Ramos (cell line): ENCODE results near the gene RPGR.

Source experiments
- in situ Hi-C: fragments of 300-500 bp; cut with MboI; formaldehyde crosslinking; loops from one replicate; pipeline ENCODE4 v1.14.3; 2022; ENCODE audit warnings: low sequenced_read_pairs; ENCODE audit not compliant: unreplicated experiment

The RPGR gene

DNA sequence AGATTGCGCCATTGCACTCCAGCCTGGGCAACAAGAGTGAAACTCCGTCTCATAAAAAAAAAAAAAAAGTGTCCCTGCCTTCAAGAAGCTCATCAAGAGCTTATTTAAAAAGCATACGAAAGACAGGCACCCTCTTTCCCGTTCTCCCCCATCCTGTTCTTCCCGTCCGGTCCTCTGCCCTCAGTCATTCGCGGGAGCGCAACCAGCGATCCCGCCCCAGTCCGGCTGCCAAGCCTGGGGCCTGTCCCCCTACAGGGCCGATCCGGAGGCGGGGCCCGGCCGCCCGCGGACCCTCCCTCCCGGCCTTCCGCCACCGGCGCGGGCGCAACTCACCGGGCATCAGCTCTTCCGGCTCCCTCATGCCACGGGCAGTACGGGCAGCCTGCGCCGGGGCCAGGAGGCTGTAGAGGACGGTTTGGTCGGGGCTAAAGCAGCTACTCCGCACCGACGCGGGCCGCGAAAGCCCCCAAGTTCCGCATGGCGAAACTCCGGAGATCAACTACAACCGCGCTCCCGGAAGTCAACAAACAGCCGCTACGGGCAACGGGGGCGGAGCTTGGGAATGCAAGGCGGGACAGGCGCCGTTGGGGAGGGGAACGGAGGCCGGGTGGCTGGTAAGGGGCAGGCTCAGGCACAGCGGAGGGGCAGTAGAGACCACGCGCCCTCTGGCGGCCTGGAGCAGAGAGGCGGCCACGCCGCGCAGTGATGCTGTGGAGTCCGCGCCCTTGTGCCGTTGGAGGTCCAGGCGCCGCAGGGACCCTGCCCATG lies at the start of gene RPGR:
Gene RPGR, minus strand, starts transcription at position 503 of the 768 bp plus-strand sequence. Its CDS starts 142 bp downstream, at position 361.
- in situ Hi-C loops: no loop called here

DNA sequence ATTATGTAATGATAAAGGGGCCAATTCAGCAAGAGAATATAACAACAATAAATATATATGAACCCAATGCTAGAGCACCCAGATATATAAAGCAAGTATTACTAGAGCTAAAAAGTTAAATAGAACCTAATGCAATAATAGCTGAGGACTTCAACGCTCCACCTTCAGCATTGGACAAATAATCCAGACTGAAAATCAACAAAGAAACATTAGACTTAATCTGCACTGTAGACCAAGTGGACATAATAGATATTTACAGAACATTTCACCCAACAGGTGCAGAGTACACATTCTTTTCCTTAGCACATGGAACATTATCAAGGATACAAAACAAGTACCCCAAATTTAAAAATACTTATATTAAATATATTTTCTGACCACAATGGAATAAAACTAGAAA lies 49.4 kb upstream of the RPGR start:
- in situ Hi-C loops: no loop called here

DNA sequence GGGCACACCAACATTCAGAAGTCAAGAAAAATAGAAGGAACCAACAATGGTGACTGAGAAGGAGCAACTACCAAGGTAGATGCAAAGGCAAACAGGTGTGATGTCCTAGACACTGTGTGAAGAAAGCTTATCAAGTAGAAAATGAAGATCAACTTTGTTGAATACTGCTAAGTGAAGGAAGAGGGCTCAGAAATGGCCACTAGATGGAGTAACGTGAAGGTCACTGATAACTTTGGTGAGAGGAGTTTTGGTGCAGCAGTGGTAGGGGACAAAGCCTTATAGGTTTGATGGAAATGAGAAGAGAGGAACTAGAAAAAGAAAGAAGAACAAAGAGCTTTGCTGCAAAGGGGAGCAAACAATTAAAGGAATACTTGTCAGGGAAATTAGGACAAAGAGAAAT lies 48.6 kb upstream of the RPGR start:
- in situ Hi-C loops: no loop called here

DNA sequence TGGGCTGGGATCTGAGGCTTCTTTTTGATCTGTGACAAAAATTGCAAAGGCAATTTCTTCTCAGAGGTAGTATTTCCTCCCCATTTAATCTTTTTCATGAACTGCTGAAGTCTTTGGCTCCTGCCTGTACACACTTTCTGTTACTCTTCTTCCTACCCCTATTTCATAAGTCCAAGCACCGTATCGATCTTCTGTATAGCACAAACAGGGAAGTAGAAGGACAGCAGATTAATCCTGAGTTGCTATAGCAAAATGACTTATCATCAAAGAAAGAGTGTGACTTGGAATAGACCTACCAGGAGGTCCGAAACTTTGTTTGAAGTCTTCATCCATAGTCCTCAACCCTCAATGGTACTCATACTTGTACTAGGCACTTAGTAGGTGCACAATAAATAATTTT lies 47.1 kb upstream of the RPGR start:
- in situ Hi-C loops: no loop called here

DNA sequence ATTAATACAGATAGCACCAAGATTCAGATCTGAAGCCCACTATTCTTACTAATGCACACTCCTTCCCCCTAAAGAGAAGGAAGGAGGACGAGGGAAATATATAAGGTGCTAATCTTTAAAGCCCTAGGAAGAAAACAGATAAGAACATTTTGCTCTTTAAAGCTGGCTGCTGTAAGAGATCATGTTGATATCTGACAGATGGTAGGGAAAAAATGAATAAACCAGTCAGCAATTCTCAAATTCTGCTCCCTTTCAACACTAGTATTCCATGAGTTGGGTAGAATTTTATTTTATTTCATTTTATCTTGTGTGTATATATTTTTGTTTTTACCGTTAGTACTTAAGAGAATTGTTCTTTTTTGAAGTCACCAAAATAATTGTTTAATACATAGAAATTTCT lies 44.3 kb upstream of the RPGR start:
- in situ Hi-C loops: no loop called here

DNA sequence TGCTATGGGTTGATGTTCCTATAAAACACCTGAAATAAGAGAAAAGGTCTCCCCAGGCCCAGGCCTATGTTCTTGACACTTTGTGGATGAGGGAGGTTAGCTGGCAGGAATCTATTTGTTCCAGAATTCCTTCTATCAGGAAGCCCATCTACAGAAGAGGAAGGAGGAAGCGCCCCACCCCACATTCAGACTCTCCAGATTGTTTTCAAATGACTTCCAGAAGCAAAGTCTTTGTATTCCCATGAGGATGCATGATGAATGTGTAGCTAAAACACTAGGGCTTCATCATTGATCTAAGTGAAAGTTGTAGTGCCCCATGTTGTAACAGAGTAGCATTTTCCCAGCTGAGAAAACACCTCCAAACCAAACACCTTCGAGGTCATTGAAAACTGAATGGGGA lies 41.5 kb upstream of the RPGR start:
- in situ Hi-C loops: no loop called here

DNA sequence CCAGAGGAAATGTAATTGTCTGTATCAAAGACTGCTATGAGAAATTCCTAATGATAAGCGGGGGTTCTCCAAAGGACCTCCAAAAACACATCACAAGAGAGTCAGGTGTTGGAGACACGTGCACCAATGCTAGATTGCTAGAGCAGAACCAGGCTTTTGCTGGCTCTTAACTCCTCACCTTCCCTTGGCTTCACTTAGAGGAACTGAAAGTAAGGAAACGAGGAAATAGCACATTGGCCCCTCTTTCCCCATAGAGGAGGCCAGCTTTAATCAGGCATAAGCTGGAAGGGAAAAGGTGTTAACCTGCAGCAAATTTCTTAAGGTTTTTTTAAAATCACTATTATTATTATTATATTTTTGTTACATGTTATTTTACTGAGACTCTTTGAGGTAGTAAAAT lies 38.6 kb upstream of the RPGR start:
- in situ Hi-C loops: no loop called here

DNA sequence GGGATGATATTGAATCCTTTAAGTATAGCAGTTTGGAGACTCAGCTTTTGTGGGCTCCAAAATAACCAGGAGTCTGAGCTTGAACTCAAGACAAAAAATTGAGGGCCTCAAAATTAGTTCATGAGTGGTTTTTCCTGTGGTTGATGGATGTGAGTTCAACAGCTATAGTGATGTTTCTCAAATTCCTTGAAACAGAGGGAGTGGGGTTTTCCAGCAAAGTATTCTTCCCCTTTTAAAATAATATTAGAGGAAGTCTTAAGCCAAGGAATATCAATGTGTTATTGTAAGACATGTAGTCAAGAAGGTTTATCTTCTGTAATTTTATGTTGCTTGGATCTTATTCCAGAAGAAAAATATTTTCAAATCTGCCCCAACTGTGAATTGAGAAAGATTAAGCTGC lies 35.7 kb upstream of the RPGR start:
- in situ Hi-C loops: no loop called here

DNA sequence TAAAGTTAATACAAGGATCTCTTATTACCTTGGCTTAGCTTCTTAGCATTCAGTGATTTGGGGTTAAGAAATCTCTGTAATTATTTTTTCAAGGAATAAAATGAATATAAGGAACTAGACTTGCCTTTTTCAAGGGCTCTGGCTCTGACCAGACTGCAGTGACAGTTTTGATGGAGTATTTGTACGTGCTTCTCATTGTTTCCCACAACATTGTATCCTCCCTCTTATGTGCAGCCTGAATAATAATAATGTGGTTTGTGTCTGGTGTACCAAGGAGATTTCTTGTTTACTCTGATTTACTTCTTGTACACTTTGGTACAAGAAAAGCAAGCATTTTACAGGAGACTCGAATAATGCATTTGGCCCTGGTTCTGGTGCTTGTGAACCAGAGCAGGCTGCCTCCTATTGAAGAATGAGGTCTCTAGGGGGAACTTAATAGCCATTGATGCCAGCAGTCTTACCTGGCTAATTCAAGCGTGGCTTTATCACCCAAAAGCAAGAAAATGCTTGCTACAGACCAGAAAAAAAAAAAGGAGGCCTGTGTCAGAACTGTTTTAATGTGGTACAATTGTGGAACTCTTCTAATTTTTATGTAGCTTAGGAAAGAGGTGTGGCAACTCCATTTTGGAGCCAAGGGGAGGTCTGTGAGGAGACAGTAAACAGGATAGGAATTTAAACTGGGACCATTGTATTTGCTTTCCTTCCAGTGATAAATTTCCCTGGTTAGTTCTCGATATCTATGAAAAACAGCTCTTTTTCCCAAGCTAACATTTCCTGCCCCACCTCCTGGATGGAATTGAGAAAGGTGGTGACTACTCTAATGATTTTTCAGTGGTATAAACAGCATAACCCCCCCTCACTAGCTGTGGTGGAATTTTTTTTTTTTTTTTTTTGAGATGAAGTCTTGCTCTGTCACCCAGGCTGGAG lies 30.7 kb upstream of the RPGR start:
- in situ Hi-C loops: no loop called here

DNA sequence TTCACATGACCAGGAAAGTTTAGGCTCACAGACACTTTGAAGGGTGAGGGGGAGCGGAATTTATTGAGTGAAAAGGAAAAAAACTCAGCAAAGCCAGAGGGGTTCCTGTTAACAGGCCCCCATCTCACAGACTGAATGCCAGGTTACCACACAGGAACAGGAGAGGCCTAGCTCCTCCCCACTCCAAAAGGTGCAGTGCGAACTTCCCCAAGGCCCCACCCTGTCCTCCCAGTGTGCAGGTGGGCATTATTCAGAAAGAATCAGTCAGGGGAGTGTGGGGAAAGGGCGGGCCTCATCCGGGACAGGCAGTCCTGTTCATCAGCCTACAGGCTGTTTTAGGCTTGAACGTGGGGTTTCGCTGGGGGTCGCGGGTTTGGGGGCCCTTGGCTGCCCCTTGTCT lies 29.1 kb upstream of the RPGR start:
- in situ Hi-C loops: no loop called here

- in situ Hi-C loops: no loop called here
Observed at GRCh38 chrX:38352362-38352761, 25.1 kb upstream of the RPGR start, which contains the start of gene OTC. TSS of gene OTC (plus strand) at chrX:38352604. CDS start at chrX:38352697, 93 bp downstream.

- in situ Hi-C loops: no loop called here
Observed at GRCh38 chrX:38351346-38351745, 24.0 kb upstream of the RPGR start.

- in situ Hi-C loops: no loop called here
Observed at GRCh38 chrX:38347136-38347535, 19.8 kb upstream of the RPGR start.

- in situ Hi-C loops: no loop called here
Observed at GRCh38 chrX:38346150-38346549, 18.8 kb upstream of the RPGR start.

DNA sequence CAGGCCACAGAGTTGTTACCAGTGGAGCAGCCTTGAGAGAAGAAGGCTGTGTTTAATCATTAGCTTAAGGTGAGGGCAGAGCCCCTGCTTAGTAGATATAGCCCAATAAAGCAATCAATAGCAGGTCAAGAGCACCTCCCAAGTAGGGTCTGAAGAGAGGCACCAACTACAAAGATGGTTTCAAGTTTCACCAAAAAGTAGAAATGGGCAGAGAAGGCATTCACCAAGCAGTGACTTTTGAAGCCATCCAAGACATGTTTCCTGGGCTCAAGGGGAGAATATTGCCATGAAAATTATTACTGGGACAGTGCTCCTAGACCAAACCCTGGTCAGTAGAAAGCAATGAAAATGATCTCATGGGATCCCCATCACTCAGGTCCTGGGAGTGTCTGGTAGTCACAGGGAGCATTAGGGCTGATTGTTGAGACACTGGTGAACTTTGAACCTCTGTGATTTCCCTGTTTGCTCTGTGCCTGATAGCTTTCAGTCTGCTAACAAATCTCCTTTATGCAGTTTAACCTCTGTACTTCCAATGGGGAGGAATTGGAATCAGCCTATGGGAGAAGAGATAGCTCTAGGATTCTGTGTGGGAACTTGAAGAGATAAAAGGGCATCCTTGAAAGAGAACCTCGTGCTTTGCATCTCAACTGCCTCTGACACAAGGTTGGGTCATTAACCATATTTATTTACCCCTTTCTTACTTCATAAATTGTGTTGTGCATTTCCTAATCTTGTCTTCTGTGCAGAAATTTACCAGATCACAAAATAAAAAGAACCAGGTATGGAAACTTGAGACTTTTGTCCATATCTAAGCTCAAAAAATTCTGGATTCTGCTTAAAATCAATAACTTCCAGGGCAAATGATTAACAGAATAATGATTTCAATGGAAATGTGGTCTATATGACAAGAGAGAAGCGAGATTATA lies 15.8 kb upstream of the RPGR start:
- in situ Hi-C loops: no loop called here

DNA sequence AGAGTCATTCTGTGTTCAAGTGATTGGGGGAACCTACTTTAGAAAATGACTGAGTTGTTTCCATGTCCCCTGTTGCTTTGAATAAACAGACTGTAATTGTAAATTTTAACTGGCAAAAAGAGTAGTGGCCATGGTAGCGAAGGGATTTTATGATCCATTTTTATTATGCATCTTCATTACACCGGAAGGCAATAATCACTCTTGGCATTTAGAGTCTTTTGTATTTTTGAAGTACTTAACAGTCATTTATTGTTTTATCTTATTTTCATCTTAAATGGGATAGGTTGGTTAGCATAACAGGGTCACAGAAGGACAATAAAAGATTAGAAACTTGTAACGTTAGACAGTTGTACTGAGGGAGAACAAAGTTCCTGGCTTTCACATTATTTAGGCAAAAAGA lies 14.1 kb upstream of the RPGR start:
- in situ Hi-C loops: no loop called here

DNA sequence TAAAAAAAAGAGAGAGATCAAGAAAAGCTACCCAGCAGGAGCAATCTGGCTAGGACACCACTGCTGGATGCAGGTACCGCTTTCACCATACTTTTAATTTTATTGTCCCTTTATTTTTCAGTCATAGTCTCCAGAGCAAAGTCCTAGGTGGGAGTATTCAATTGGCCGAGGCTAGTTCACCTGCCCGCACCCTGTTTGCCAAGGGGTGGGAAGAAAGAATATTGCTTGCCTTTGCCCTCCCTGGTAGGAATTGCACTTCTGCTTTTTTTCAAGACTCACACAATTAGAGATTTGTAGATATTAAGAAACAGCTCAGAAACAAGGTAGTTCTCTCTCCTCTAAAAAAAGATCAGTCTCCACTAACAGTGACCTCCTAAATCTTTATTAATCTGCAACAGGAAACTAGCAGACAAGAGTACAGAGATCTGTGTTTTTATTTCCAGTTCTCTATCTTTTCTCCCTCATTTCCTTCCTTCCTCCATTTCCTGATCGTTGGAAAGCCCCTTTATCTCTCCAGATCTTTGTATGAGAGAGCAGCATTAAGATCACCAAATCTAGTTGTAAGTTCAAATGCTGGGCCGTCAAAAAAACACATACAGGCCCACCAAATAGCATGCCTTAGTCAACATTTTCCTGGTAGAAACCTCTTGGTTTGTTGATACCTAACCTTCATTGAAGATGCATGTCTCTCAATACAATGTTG lies 9.4 kb upstream of the RPGR start:
- in situ Hi-C loops: no loop called here

GRCh38 chrX:38335382-38335781 lies 8.1 kb upstream of the RPGR start:
- in situ Hi-C loops: no loop called here

- in situ Hi-C loops: no loop called here
Observed at GRCh38 chrX:38332505-38332904, 5.2 kb upstream of the RPGR start.

GRCh38 chrX:38327775-38328081 lies 419 bp upstream of the RPGR start:
- in situ Hi-C loops: no loop called here
